ENCODE measurements around the gene SNX30. TPM values are rescaled to one million over a fixed set of nuclear protein-coding genes. Genes with fewer than 3 reads are reported as not detected.

The SNX30 gene
- total RNA-seq, 2 donors from 2014 or later, result 6.3 to 38.7 TPM

- intact Hi-C loops (cut with DNase I), result no loop called here
- H3K27ac ChIP-seq, result no peak overlapping the region
Observed at GRCh38 chr9:112867275-112867991, 116.9 kb downstream of the SNX30 start.

DNA sequence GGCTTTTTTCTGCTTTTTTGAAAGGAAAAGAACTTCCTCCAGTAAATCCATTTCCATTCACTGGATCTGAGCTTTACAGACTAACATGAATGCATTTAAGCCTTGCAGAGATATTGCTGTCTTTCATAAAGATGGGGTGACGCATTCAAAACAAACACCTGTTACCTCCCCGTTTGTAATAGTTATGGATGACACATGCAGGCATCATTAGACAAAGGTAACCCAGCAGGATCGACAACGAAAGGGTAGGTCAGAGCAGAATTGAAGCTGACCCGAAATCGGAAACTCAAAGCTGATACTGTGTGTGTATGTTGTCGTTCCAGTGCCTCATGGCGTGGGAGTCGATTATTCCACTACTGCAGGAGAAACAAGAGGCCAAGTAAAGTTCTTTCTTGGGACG, 117.9 kb downstream of the SNX30 start:
- Histone ChIP-seq H3K36me3 (no peaks in the 10 kb centered on the region), H3K9me3 (no peaks in the 10 kb centered on the region), H3K27ac (no peak overlapping the region), H3K4me3 (no peak overlapping the region), H3K4me1 (replicated peaks) (no peaks in the 10 kb centered on the region), H3K27me3 (replicated peaks; ENCODE audit: insufficient read depth) (no peaks in the 10 kb centered on the region)
- WGBS, result 88% methylated on average over 10 of the region's 10 CpGs
- intact Hi-C loops (cut with DNase I), result no loop called here
- no peak for TF ChIP-seq POLR2A (IDR thresholded peaks at IDR 0.05)
- TF ChIP-seq, protein P1, sequence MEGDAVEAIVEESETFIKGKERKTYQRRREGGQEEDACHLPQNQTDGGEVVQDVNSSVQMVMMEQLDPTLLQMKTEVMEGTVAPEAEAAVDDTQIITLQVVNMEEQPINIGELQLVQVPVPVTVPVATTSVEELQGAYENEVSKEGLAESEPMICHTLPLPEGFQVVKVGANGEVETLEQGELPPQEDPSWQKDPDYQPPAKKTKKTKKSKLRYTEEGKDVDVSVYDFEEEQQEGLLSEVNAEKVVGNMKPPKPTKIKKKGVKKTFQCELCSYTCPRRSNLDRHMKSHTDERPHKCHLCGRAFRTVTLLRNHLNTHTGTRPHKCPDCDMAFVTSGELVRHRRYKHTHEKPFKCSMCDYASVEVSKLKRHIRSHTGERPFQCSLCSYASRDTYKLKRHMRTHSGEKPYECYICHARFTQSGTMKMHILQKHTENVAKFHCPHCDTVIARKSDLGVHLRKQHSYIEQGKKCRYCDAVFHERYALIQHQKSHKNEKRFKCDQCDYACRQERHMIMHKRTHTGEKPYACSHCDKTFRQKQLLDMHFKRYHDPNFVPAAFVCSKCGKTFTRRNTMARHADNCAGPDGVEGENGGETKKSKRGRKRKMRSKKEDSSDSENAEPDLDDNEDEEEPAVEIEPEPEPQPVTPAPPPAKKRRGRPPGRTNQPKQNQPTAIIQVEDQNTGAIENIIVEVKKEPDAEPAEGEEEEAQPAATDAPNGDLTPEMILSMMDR (IDR thresholded peaks at IDR 0.05), result no peak
- TF ChIP-seq POLR2AphosphoS5 (IDR thresholded peaks at IDR 0.05), result no peak
- no peak for DNase-seq (ENCODE audit: low spot score)

More at GRCh38 chr9:112867275-112867991, 116.9 kb downstream of the SNX30 start:
- DNase-seq (ENCODE audit: low spot score), result no peak
- no peaks in the 10 kb centered on the region for H3K4me1 ChIP-seq (replicated peaks)
- TF ChIP-seq, protein P1 (IDR thresholded peaks at IDR 0.05), result no peak
- TF ChIP-seq POLR2AphosphoS5 (IDR thresholded peaks at IDR 0.05) (no peak), POLR2A (IDR thresholded peaks at IDR 0.05) (no peak)
- H3K36me3 ChIP-seq, result no peaks in the 10 kb centered on the region
- H3K9me3 ChIP-seq, result no peaks in the 10 kb centered on the region
- H3K4me3 ChIP-seq, result no peak overlapping the region
- H3K27me3 ChIP-seq (replicated peaks; ENCODE audit: insufficient read depth), result no peaks in the 10 kb centered on the region
- 61% methylated on average over 3 of the region's 3 CpGs for WGBS

- intact Hi-C loops (cut with DNase I), result no loop called here
- WGBS, result 59% methylated on average over 8 of the region's 8 CpGs
- Histone ChIP-seq H3K4me3 (no peak overlapping the region), H3K36me3 (no peaks in the 10 kb centered on the region), H3K27me3 (replicated peaks; ENCODE audit: insufficient read depth) (no peaks in the 10 kb centered on the region), H3K4me1 (replicated peaks) (no peaks in the 10 kb centered on the region), H3K27ac (no peak overlapping the region), H3K9me3 (no peaks in the 10 kb centered on the region)
- TF ChIP-seq POLR2A (IDR thresholded peaks at IDR 0.05) (no peak), POLR2AphosphoS5 (IDR thresholded peaks at IDR 0.05) (no peak)
- TF ChIP-seq, protein P1 (IDR thresholded peaks at IDR 0.05), result no peak
- DNase-seq (ENCODE audit: low spot score), result no peak
Observed at GRCh38 chr9:112869041-112869529, 118.5 kb downstream of the SNX30 start.

DNA sequence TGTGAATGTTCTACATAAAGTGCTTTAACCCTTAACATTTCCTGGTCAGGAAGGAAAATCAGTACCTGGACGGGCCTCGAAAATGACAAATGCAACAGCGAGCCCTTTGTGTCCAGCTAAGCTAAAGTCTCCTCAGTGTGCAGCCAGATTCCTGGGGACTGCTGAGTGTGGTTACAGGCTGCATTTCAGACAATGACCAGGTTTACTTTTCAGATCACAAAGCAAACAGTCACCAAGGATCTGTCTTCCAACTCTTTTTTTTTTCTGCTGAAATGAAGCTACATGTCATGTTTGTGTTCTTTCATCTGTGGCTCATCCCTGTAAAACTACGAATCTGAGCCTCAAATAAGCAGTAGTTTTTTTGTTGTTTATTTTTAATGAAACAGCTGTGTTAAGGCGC, 119.4 kb downstream of the SNX30 start:
- no peak overlapping the region for H3K4me3 ChIP-seq
- no peak for DNase-seq (ENCODE audit: low spot score)
- H3K27ac ChIP-seq, result no peak overlapping the region
- H3K9me3 ChIP-seq, result no peaks in the 10 kb centered on the region
- TF ChIP-seq POLR2AphosphoS5 (IDR thresholded peaks at IDR 0.05), result peak; percentile 21
- TF ChIP-seq, protein P1 (IDR thresholded peaks at IDR 0.05), result no peak
- intact Hi-C loops (cut with DNase I), result no loop called here
- H3K4me1 ChIP-seq (replicated peaks), result no peaks in the 10 kb centered on the region
- H3K27me3 ChIP-seq (replicated peaks; ENCODE audit: insufficient read depth), result no peaks in the 10 kb centered on the region
- WGBS, result 69% methylated on average over 5 of the region's 5 CpGs
- H3K36me3 ChIP-seq, result no peaks in the 10 kb centered on the region

- WGBS, result 70% methylated on average over 6 of the region's 6 CpGs
- TF ChIP-seq POLR2AphosphoS5 (IDR thresholded peaks at IDR 0.05) (no peak), POLR2A (IDR thresholded peaks at IDR 0.05) (no peak)
- TF ChIP-seq, protein P1 (IDR thresholded peaks at IDR 0.05), result no peak
- H3K27me3 ChIP-seq (replicated peaks; ENCODE audit: insufficient read depth), result no peaks in the 10 kb centered on the region
- intact Hi-C loops (cut with DNase I), result no loop called here
- H3K27ac ChIP-seq, result no peak overlapping the region
- no peaks in the 10 kb centered on the region for H3K36me3 ChIP-seq
- no peak for DNase-seq (ENCODE audit: low spot score)
- H3K4me1 ChIP-seq (replicated peaks), result no peaks in the 10 kb centered on the region
- no peaks in the 10 kb centered on the region for H3K9me3 ChIP-seq
- H3K4me3 ChIP-seq, result no peak overlapping the region
Observed at GRCh38 chr9:112870556-112870955, 120.0 kb downstream of the SNX30 start.

Data from prostate gland (tissue), 2 donors.